Fibroblast of lung (primary cell): Measurements from ENCODE around the gene PPP2R5A. TPM values are rescaled to one million over a fixed set of nuclear protein-coding genes. Genes with fewer than 3 reads are reported as not detected.
A peak's percentile ranks its signal among the peaks of the same experiment; 100 is the strongest.
"Not testable (repeated sequence)": the region's sequence is repeated elsewhere in the genome, so short reads cannot be mapped to it uniquely, and the experiment has no call there.

Experiments used
- DNase-seq, 2 donors: peaks; one replicate each; pipeline versions ENCODE4 v3.0.0 to v3.0.0-alpha.2; 2010; ENCODE audit warnings: low read depth in 2 of 2
- H2AFZ ChIP-seq: 2 replicates; pipeline ENCODE4 v1.5.1; 2012; ENCODE audit warnings: low read length, control low read depth, inconsistent platforms
- H3K27ac ChIP-seq: 2 replicates; pipeline ENCODE4 v1.5.1; 2011; ENCODE audit warnings: low read length, control low read depth; ENCODE audit not compliant: insufficient read depth
- H3K27me3 ChIP-seq: 2 replicates; pipeline ENCODE4 v1.5.1; 2011; ENCODE audit warnings: mild to moderate bottlenecking, low read length; ENCODE audit not compliant: control insufficient read depth, insufficient read depth
- H3K36me3 ChIP-seq: 2 replicates; pipeline ENCODE4 v1.5.1; 2011; ENCODE audit warnings: low read length; ENCODE audit not compliant: control insufficient read depth, insufficient read depth
- H3K4me1 ChIP-seq: 2 replicates; pipeline ENCODE4 v1.5.1; 2011; ENCODE audit warnings: low read length; ENCODE audit not compliant: control insufficient read depth, insufficient read depth; ENCODE audit errors: extremely low read depth
- H3K4me2 ChIP-seq: 2 replicates; pipeline ENCODE4 v1.5.1; 2011; ENCODE audit warnings: low read length, control low read depth; ENCODE audit not compliant: insufficient read depth; ENCODE audit errors: extremely low read depth
- H3K4me3 ChIP-seq, 4 experiments: fragments of 200-600 bp in 1 of 4; sonication (generic) in 1 of 4; replicated peaks in 1 of 4; 2 replicates each; pipeline ENCODE4 v1.5.1; 2011 to 2016; ENCODE audit warnings: low read length in 4 of 4, low read depth in 3 of 4, mild to moderate bottlenecking in 3 of 4, control low read depth in 2 of 4, inconsistent platforms in 1 of 4, mixed read lengths in 1 of 4; ENCODE audit not compliant: insufficient read depth in 1 of 4; ENCODE audit errors: control extremely low read depth in 1 of 4
- H3K79me2 ChIP-seq: 2 replicates; pipeline ENCODE4 v1.5.1; 2012; ENCODE audit warnings: mild to moderate bottlenecking, low read length, inconsistent platforms; ENCODE audit not compliant: control insufficient read depth, insufficient read depth
- H3K9ac ChIP-seq: 2 replicates; pipeline ENCODE4 v1.5.1; 2011; ENCODE audit warnings: mild to moderate bottlenecking, low read length, control low read depth; ENCODE audit not compliant: insufficient read depth
- H3K9me3 ChIP-seq: 2 replicates; pipeline ENCODE4 v1.5.1; 2012; ENCODE audit warnings: low read depth, low read length; ENCODE audit not compliant: control insufficient read depth, insufficient read depth
- H4K20me1 ChIP-seq: 2 replicates; pipeline ENCODE4 v1.5.1; 2011; ENCODE audit warnings: low read length; ENCODE audit not compliant: control insufficient read depth, insufficient read depth; ENCODE audit errors: extremely low read depth
- CTCF ChIP-seq, 2 donors: IDR thresholded peaks in 1 of 2; conservative IDR thresholded peaks in 1 of 2; 1 replicate in 1 of 2; 2 replicates in 1 of 2; pipeline ENCODE4 v1.5.1; 2011 to 2012; ENCODE audit warnings: low read length in 2 of 2, control low read depth in 1 of 2, inconsistent platforms in 1 of 2, low read depth in 1 of 2, mild to moderate bottlenecking in 1 of 2
- EZH2 ChIP-seq: IDR thresholded peaks from 2 replicates; pipeline ENCODE4 v1.5.1; 2012; ENCODE audit warnings: low read length, control low read depth, mild to moderate bottlenecking; ENCODE audit errors: missing control alignments
- polyA plus RNA-seq, 2 donors: library from polyadenylated mRNA; depleted of rRNA in 1 of 2; stranded (reverse) in 1 of 2; unstranded in 1 of 2; fragments of >200 nt; gene quantifications; 2 replicates each; pipeline ENCODE4 v1.2.1, GENCODE V29; 2011 to 2012; ENCODE audit warnings: missing spikeins in 1 of 2
- total RNA-seq: library from RNA; depleted of rRNA; stranded (reverse); fragments of >200 nt; gene quantifications from 2 replicates; pipeline ENCODE4 v1.2.1, GENCODE V29; 2014

PPP2R5A gene
- total and polyA plus RNA-seq, 2 donors (not counting 1 experiment from before 2014, with no cell fraction given): 21.2 to 35.2 TPM

DNA sequence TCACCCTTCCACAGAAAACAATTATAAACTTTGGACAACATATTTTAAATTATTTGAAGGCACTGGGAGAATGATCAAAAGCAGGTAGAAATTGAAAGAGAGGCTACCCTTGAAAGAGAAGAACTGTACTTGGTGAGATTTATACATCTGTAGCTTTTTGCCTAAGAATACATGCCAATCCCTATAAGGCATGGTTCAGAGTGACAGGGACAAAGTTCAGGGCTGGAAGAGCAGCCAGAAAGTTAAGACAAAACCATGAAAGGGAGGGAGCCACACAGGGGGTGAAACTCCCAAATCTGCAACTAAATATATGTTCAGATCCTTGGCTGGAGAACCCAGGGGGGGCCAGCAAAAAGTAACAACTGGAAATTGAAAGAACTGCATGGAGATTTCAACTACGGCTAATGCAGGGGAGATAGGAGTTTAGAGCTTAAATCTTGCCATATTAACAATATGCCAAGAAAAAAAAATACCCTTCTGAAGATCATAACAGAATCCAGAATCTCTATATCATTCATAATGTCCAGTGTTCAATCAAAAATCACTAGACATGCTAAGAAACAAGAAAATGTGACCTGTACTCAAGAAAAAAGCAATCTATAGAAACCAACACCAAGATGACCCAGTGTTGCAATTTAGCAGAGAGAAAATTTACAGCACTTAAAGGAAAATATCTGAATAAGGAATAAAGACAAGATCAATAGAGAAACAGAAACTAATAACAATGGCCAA is 103.9 kb downstream of the PPP2R5A start:
- Histone ChIP-seq H3K36me3 (peaks cover 5% of the 10 kb centered on the region), H3K4me1 (no peaks in the 10 kb centered on the region), H2AFZ (no peak overlapping the region), H4K20me1 (no peaks in the 10 kb centered on the region), H3K79me2 (no peaks in the 10 kb centered on the region), H3K9me3 (no peaks in the 10 kb centered on the region), H3K27ac (no peak overlapping the region), H3K27me3 (no peaks in the 10 kb centered on the region), H3K4me3 (no peak overlapping the region), H3K4me2 (no peak overlapping the region), H3K9ac (no peak overlapping the region)
- TF ChIP-seq EZH2: no peak
- no peak for TF ChIP-seq CTCF (conservative IDR thresholded peaks at IDR 0.05 in 1 of 2, IDR thresholded peaks at IDR 0.05 in 1 of 2; ENCODE audit: low read depth in 1 of 2, low read length in 2 of 2)
- DNase-seq: no peak

- not testable (repeated sequence) for H3K27me3 ChIP-seq, H3K4me2 ChIP-seq, DNase-seq, H3K36me3 ChIP-seq, H3K79me2 ChIP-seq, H2AFZ ChIP-seq, H3K4me1 ChIP-seq, H3K4me3 ChIP-seq, H3K9me3 ChIP-seq, H3K27ac ChIP-seq, H3K9ac ChIP-seq, H4K20me1 ChIP-seq
Observed at GRCh38 chr1:212395678-212396437, 110.6 kb downstream of the PPP2R5A start.

- no peaks in the 10 kb centered on the region for H3K4me1 ChIP-seq
- H2AFZ ChIP-seq: no peak overlapping the region
- TF ChIP-seq CTCF (conservative IDR thresholded peaks at IDR 0.05 in 1 of 2, IDR thresholded peaks at IDR 0.05 in 1 of 2; ENCODE audit: low read depth in 1 of 2, low read length in 2 of 2): no peak
- no peak for TF ChIP-seq EZH2
- H3K4me2 ChIP-seq: no peak overlapping the region
- no peaks in the 10 kb centered on the region for H4K20me1 ChIP-seq
- H3K27me3 ChIP-seq: no peaks in the 10 kb centered on the region
- no peak overlapping the region for H3K9ac ChIP-seq
- H3K36me3 ChIP-seq: no peaks in the 10 kb centered on the region
- H3K79me2 ChIP-seq: no peaks in the 10 kb centered on the region
- peak in 1 of 2 donors; percentile 17 for DNase-seq
- H3K4me3 ChIP-seq: no peak overlapping the region
- H3K27ac ChIP-seq: no peak overlapping the region
- H3K9me3 ChIP-seq: no peaks in the 10 kb centered on the region
Observed at GRCh38 chr1:212396638-212397037, 111.4 kb downstream of the PPP2R5A start.
